ENCODE measurements around the gene CRYGA. TPM values are rescaled to one million over a fixed set of nuclear protein-coding genes. Genes with fewer than 3 reads are reported as not detected.
"Not testable (repeated sequence)": the region's sequence is repeated elsewhere in the genome, so short reads cannot be mapped to it uniquely, and the experiment has no call there.

CRYGA gene
- total RNA-seq, 4 donors from 2014 or later, result not detected

DNA sequence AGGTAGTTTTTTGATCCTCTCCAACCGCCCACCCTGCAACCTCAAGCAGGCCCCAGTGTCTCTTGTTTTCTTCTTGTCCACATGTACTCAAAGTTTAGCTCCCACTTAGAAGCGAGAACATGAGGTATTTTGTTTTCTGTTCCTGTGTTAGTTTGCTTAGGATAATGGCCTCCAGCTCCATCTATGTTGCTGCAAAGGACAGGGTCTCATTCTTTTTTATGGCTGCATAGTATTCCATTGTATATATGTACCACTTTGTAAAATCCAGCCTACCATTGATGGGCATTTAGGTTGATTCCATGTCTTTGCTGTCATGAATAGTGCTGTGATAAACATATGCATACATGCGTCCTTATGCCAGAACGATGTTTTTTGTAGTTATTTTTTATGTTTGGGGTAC is 36.3 kb downstream of the CRYGA start:
- H3K4me3 ChIP-seq, result no peak overlapping the region
- TF ChIP-seq, protein P1, sequence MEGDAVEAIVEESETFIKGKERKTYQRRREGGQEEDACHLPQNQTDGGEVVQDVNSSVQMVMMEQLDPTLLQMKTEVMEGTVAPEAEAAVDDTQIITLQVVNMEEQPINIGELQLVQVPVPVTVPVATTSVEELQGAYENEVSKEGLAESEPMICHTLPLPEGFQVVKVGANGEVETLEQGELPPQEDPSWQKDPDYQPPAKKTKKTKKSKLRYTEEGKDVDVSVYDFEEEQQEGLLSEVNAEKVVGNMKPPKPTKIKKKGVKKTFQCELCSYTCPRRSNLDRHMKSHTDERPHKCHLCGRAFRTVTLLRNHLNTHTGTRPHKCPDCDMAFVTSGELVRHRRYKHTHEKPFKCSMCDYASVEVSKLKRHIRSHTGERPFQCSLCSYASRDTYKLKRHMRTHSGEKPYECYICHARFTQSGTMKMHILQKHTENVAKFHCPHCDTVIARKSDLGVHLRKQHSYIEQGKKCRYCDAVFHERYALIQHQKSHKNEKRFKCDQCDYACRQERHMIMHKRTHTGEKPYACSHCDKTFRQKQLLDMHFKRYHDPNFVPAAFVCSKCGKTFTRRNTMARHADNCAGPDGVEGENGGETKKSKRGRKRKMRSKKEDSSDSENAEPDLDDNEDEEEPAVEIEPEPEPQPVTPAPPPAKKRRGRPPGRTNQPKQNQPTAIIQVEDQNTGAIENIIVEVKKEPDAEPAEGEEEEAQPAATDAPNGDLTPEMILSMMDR (IDR thresholded peaks at IDR 0.05), result no peak
- TF ChIP-seq POLR2A (IDR thresholded peaks at IDR 0.05), result no peak
- no peaks in the 10 kb centered on the region for H3K9me3 ChIP-seq
- H3K36me3 ChIP-seq, result no peaks in the 10 kb centered on the region
- intact Hi-C loops (cut with DNase I), result no loop called here
- peaks cover 0 to 25% (median 6%) of the 10 kb centered on the region in 3 donors for H3K4me1 ChIP-seq
- no peak overlapping the region for H3K27ac ChIP-seq
- peaks cover 0 to 37% (median 1%) of the 10 kb centered on the region in 4 donors for H3K27me3 ChIP-seq
- no peak for DNase-seq
- 83 to 84% methylated on average over 4 of the region's 4 CpGs for WGBS, 2 donors

DNA sequence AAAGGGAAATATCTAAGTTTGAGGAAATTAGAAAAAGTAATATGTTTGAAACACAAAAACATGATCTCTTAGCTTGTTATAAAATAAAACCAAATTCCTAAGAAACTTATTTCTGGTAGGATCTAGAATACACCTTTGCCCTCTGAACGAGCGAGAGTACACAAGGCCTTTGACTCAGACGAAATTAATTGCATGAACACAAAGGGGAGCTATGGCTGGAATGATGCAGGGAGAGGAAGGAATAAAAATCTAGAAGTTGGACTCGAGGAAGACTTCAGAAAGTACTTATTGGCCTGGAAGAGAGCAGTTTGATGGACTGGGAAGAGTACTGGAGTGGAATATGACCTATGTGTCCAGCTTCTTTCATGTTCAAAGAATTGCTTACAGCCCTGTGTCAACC is 38.1 kb downstream of the CRYGA start:
- TF ChIP-seq, protein P1 (IDR thresholded peaks at IDR 0.05), result no peak
- TF ChIP-seq POLR2A (IDR thresholded peaks at IDR 0.05), result no peak
- peaks cover 0 to 8% (median 6%) of the 10 kb centered on the region in 3 donors for H3K4me1 ChIP-seq
- peaks cover 0 to 37% (median 1%) of the 10 kb centered on the region in 4 donors for H3K27me3 ChIP-seq
- DNase-seq, result no peak
- intact Hi-C loops (cut with DNase I), result no loop called here
- no peaks in the 10 kb centered on the region for H3K9me3 ChIP-seq
- no peak overlapping the region for H3K4me3 ChIP-seq
- H3K36me3 ChIP-seq, result no peaks in the 10 kb centered on the region
- H3K27ac ChIP-seq, result no peak overlapping the region
- 80 to 83% methylated on average over 4 of the region's 4 CpGs for WGBS, 2 donors

GRCh38 chr2:208124013-208124715 is 39.2 kb downstream of the CRYGA start, which contains the start of gene CRYGD:
TSS of gene CRYGD (minus strand) at chr2:208124524. CDS start at chr2:208124473, 51 bp downstream.
- H3K9me3 ChIP-seq; intact Hi-C loops (cut with DNase I); DNase-seq; H3K4me1 ChIP-seq; H3K36me3 ChIP-seq; H3K27ac ChIP-seq: not testable (repeated sequence)
- Histone ChIP-seq H3K27me3 (peaks cover 0 to 37% (median 1%) of the 10 kb centered on the region in 4 donors), H3K4me3 (peak within 1 kb of the TSS in 2 of 4 donors; percentile 15 to 47)
- WGBS, 2 donors, result 30 to 33% methylated on average over 10 to 14 of the region's 46 CpGs

GRCh38 chr2:208122248-208122647 is 41.1 kb downstream of the CRYGA start:
- Histone ChIP-seq H3K36me3 (no peaks in the 10 kb centered on the region), H3K4me3 (no peak overlapping the region), H3K27me3 (peaks cover 0 to 32% (median 1%) of the 10 kb centered on the region in 4 donors), H3K4me1 (peaks cover 0 to 8% (median 6%) of the 10 kb centered on the region in 3 donors), H3K9me3 (no peaks in the 10 kb centered on the region), H3K27ac (no peak overlapping the region)
- intact Hi-C loops (cut with DNase I), result no loop called here
- DNase-seq, result no peak
- WGBS, 2 donors, result 86 to 90% methylated on average over 1 of the region's 1 CpG
- TF ChIP-seq, protein P1 (IDR thresholded peaks at IDR 0.05), result no peak
- TF ChIP-seq POLR2A (IDR thresholded peaks at IDR 0.05), result no peak

GRCh38 chr2:208118918-208119317 is 44.5 kb downstream of the CRYGA start:
- no peak overlapping the region for H3K27ac ChIP-seq
- H3K9me3 ChIP-seq, result no peaks in the 10 kb centered on the region
- peaks cover 0 to 1% (median 0%) of the 10 kb centered on the region in 3 donors for H3K4me1 ChIP-seq
- WGBS, 2 donors, result 89 to 94% methylated on average over 3 of the region's 3 CpGs
- H3K4me3 ChIP-seq, result no peak overlapping the region
- H3K27me3 ChIP-seq, result peaks cover 0 to 12% (median 0%) of the 10 kb centered on the region in 4 donors
- intact Hi-C loops (cut with DNase I), result no loop called here
- H3K36me3 ChIP-seq, result no peaks in the 10 kb centered on the region
- no peak for DNase-seq
- TF ChIP-seq, protein P1 (IDR thresholded peaks at IDR 0.05), result no peak
- no peak for TF ChIP-seq POLR2A (IDR thresholded peaks at IDR 0.05)

DNA sequence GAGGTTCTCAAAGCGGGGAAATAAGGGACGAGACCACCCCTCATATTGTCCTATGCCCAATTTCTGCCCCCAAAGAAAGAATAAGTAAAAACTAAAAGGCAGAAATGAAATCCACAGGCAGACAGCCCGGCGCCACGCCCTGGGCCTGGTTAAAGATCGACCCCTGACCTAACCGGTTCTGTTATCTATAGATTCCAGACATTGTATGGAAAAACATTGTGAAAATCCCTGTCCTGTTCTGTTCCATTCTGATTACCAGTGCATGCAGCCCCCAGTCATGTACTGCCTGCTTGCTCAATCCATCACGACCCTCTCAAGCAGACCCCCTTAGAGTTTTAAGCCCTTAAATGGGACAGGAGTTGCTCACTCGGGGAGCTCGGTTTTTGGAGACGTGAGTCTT is 46.0 kb downstream of the CRYGA start:
- H3K36me3 ChIP-seq; DNase-seq; H3K9me3 ChIP-seq; H3K27ac ChIP-seq; intact Hi-C loops (cut with DNase I); H3K4me1 ChIP-seq; H3K4me3 ChIP-seq: not testable (repeated sequence)
- 86 to 87% methylated on average over 11 of the region's 11 CpGs for WGBS, 2 donors
- peaks cover 0 to 14% (median 0%) of the 10 kb centered on the region in 4 donors for H3K27me3 ChIP-seq

Measured in esophagus squamous epithelium (tissue), 5 donors.